Heart left ventricle (tissue), 16 donors: ENCODE results near the gene ADCY9. TPM values are rescaled to one million over a fixed set of nuclear protein-coding genes. Genes with fewer than 3 reads are reported as not detected.

ENCODE experiments used
- ATAC-seq, 4 donors: fragments of 200-7000 bp; cut with Tn5 transposase; one replicate each; pipeline ENCODE4 v1.9.1; 2020 to 2022; ENCODE audit warnings: moderate library complexity in 4 of 4, mild to moderate bottlenecking in 3 of 4, moderate number of reproducible peaks in 1 of 4
- DNase-seq, 5 donors: peaks; one replicate each; pipeline ENCODE4 v3.0.0-alpha.2; 2020
- H3K27ac ChIP-seq, 12 donors: fragments of 200-600 bp; sonication (generic) in 4 of 12; one replicate each; pipeline versions ENCODE4 v1.5.0 to v1.8.0; 2016 to 2022; ENCODE audit warnings: mild to moderate bottlenecking in 2 of 12
- H3K27me3 ChIP-seq, 9 donors: fragments of 200-600 bp; sonication (generic) in 2 of 9; one replicate each; pipeline versions ENCODE4 v1.5.1 to v1.8.0; 2016 to 2022; ENCODE audit warnings: mild to moderate bottlenecking in 3 of 9
- H3K36me3 ChIP-seq, 9 donors: fragments of 200-600 bp; sonication (generic) in 2 of 9; one replicate each; pipeline versions ENCODE4 v1.5.0 to v1.8.0; 2018 to 2022; ENCODE audit warnings: mild to moderate bottlenecking in 2 of 9
- H3K4me1 ChIP-seq, 12 donors: fragments of 200-600 bp; sonication (generic) in 4 of 12; one replicate each; pipeline versions ENCODE4 v1.5.0 to v1.8.0; 2016 to 2022; ENCODE audit warnings: mild to moderate bottlenecking in 3 of 12
- H3K4me3 ChIP-seq, 12 donors: fragments of 200-600 bp; sonication (generic) in 4 of 12; one replicate each; pipeline versions ENCODE4 v1.5.0 to v1.8.0; 2017 to 2022; ENCODE audit warnings: mild to moderate bottlenecking in 9 of 12, moderate library complexity in 4 of 12
- H3K9me3 ChIP-seq, 12 donors: fragments of 200-600 bp; sonication (generic) in 4 of 12; one replicate each; pipeline versions ENCODE4 v1.5.0 to v1.8.0; 2016 to 2022; ENCODE audit warnings: mild to moderate bottlenecking in 1 of 12
- POLR2A ChIP-seq, 2 donors: fragments of 450-650 bp; IDR thresholded peaks; one replicate each; pipeline ENCODE4 v1.6.1; 2017; ENCODE audit warnings: antibody characterized with exemption in 2 of 2, mild to moderate bottlenecking in 2 of 2, moderate library complexity in 2 of 2
- WGBS, 4 donors: extraction: QIAGEN DNeasy Blood & Tissue Kit in 2 of 4; methylation state at CpG; one replicate each; pipeline versions ENCODE4 v1.1.5 to v1.1.7; 2013 to 2018; 5-methylcytosine and 5-hydroxymethylcytosine counted together
- intact Hi-C, 10 donors: fragments of 100-400 bp; cut with DNase I; formaldehyde crosslinking; loops; one replicate each; pipeline versions ENCODE4 v1.11.1 to v1.14.2; 2022
- polyA plus RNA-seq, 2 donors: library from polyadenylated mRNA; stranded (reverse); fragments of 200-250 nt; gene quantifications; one replicate each; pipeline ENCODE4 v1.2.3, GENCODE V29; 2013
- total RNA-seq, 9 donors: library from RNA; depleted of rRNA in 2 of 9; stranded (reverse); fragments of >200 nt in 2 of 9; fragmentation: NEBNext Ultra II Directional in 3 of 9; extraction: Animal tissue kit (Norgen Biotek cat#: 25700) in 3 of 9; gene quantifications; one replicate each; pipeline versions ENCODE4 v1.1.0 to v1.2.4, GENCODE V29; 2016 to 2023
- TF ChIP-seq, protein P1 (sequence below), 12 donors: fragments of 200-600 bp; sonication (generic) in 4 of 12; IDR thresholded peaks; one replicate each; pipeline versions ENCODE4 v1.5.0 to v1.8.0; 2018 to 2022; ENCODE audit warnings: antibody characterized with exemption in 12 of 12, mild to moderate bottlenecking in 5 of 12
- donor health status: ischemic (EF 13 %, LVEDD 7.1; RV severe dilation, severe dysfunction).
- donor health status: healthy with polysubstance abuse.
- donor health status: DM: no; HTN: yes; CAD: no.
- donor health status: DM: no; HTN: no; CAD: no.
- donor health status: ischemic (EF 25% LVEDD 6.9; RV normal size, moderate dysfunction).
- donor health status: ischemic (EF 25% LVEDD 5.7; RV mildly dilated, moderate dysfunction).
- donor health status: healthy.
- donor health status: DM: yes; HTN: yes; CAD: no.
- donor health status: ischemic (EF 35%, LVEDD 5.7; RV mildly dilated, moderate dysfunction).
- donor health status: nonischemic (EF 11% LVEDD 7.7; RV severe dilation, severe dysfunction).
- donor health status: DM: yes; HTN: yes; CAD: no.
- donor health status: PGD.
- donor health status: ischemic (EF 29% LVEDD 5.4; RV normal size, mild dysfunction).
- donor health status: nonischemic (EF 23%, LVEDD 6.1; RV moderate dilation, normal function).

ADCY9 gene
- total and polyA plus RNA-seq, 11 donors: 11.8 to 85.8 (median 45.0) TPM

- DNase-seq (peak in 1 of 5 donors; percentile 50), ATAC-seq (no peak)
- no peak overlapping the region for H3K4me3 ChIP-seq
- H3K9me3 ChIP-seq: no peaks in the 10 kb centered on the region
- no peaks in the 10 kb centered on the region for H3K27me3 ChIP-seq
- no peaks in the 10 kb centered on the region for H3K36me3 ChIP-seq
- H3K4me1 ChIP-seq: no peaks in the 10 kb centered on the region
- intact Hi-C loops: no loop called here
- WGBS, 4 donors: 86 to 88% (median 87%) methylated on average over 6 to 10 of the region's 10 CpGs
- TF ChIP-seq POLR2A (IDR thresholded peaks at IDR 0.05): no peak
- TF ChIP-seq, protein P1, sequence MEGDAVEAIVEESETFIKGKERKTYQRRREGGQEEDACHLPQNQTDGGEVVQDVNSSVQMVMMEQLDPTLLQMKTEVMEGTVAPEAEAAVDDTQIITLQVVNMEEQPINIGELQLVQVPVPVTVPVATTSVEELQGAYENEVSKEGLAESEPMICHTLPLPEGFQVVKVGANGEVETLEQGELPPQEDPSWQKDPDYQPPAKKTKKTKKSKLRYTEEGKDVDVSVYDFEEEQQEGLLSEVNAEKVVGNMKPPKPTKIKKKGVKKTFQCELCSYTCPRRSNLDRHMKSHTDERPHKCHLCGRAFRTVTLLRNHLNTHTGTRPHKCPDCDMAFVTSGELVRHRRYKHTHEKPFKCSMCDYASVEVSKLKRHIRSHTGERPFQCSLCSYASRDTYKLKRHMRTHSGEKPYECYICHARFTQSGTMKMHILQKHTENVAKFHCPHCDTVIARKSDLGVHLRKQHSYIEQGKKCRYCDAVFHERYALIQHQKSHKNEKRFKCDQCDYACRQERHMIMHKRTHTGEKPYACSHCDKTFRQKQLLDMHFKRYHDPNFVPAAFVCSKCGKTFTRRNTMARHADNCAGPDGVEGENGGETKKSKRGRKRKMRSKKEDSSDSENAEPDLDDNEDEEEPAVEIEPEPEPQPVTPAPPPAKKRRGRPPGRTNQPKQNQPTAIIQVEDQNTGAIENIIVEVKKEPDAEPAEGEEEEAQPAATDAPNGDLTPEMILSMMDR (IDR thresholded peaks at IDR 0.05): no peak
- no peak overlapping the region for H3K27ac ChIP-seq
Measured at GRCh38 chr16:4133897-4134372, 17.7 kb upstream of the ADCY9 start.

DNA sequence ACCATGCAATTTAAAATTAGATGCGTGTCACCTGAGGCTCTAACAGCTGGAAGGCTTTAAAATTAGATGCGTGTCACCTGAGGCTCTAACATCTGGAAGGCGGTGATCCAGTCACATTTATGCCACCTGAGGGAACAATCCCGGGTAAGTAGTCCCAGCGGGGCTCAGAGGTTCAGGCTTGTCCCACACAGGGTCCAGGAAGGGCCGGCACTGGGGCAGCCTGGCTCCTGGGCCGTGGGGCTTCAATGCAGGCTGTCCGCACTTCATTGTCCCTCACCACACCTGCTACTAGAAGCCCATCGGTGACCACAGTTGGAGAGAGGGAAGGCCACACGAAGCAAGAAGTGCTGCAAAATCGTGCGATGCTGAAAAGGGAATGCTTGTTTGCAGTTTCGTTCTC, 15.4 kb upstream of the ADCY9 start:
- no peak for ATAC-seq
- H3K27ac ChIP-seq: no peak overlapping the region
- WGBS, 4 donors: 71 to 83% (median 78%) methylated on average over 13 of the region's 13 CpGs
- no peaks in the 10 kb centered on the region for H3K36me3 ChIP-seq
- intact Hi-C loops: no loop called here
- H3K9me3 ChIP-seq: no peaks in the 10 kb centered on the region
- peak in 1 of 5 donors; percentile 39 for DNase-seq
- TF ChIP-seq POLR2A (IDR thresholded peaks at IDR 0.05): no peak
- TF ChIP-seq, protein P1 (IDR thresholded peaks at IDR 0.05): no peak
- H3K4me3 ChIP-seq: no peak overlapping the region
- H3K4me1 ChIP-seq: no peaks in the 10 kb centered on the region
- no peaks in the 10 kb centered on the region for H3K27me3 ChIP-seq

GRCh38 chr16:4124535-4125294, 8.5 kb upstream of the ADCY9 start:
- Histone ChIP-seq H3K4me1 (no peaks in the 10 kb centered on the region), H3K27ac (no peak overlapping the region), H3K36me3 (no peaks in the 10 kb centered on the region), H3K9me3 (no peaks in the 10 kb centered on the region), H3K27me3 (no peaks in the 10 kb centered on the region), H3K4me3 (no peak overlapping the region)
- intact Hi-C loops: loop anchor here in 4 of 10 donors (5.0 to 10.0 kb wide), 3 partner anchors 53 to 120 kb away; partner anchors contain the start of gene SRL (in 1 of the 4)
- 83 to 95% (median 90%) methylated on average over 12 of the region's 12 CpGs for WGBS, 4 donors
- ATAC-seq (no peak), DNase-seq (peak in 1 of 5 donors; percentile 12)
- TF ChIP-seq, protein P1 (IDR thresholded peaks at IDR 0.05): no peak
- no peak for TF ChIP-seq POLR2A (IDR thresholded peaks at IDR 0.05)

- no peak for TF ChIP-seq POLR2A (IDR thresholded peaks at IDR 0.05)
- TF ChIP-seq, protein P1 (IDR thresholded peaks at IDR 0.05): no peak
- H3K4me3 ChIP-seq: no peak overlapping the region
- intact Hi-C loops: loop anchor here in 2 of 10 donors (10.0 kb wide), 2 partner anchors 61 to 121 kb away; partner anchors contain the start of gene SRL (in 1 of the 2)
- H3K27ac ChIP-seq: no peak overlapping the region
- H3K36me3 ChIP-seq: no peaks in the 10 kb centered on the region
- no peaks in the 10 kb centered on the region for H3K27me3 ChIP-seq
- H3K4me1 ChIP-seq: no peaks in the 10 kb centered on the region
- no peaks in the 10 kb centered on the region for H3K9me3 ChIP-seq
- DNase-seq (peak in 1 of 5 donors; percentile 0), ATAC-seq (no peak)
- WGBS, 4 donors: 62 to 75% (median 72%) methylated on average over 16 of the region's 16 CpGs
Measured at GRCh38 chr16:4123616-4124300, 7.5 kb upstream of the ADCY9 start.
